Smooth muscle cell (in vitro differentiated cells): ENCODE measurements around the gene MEMO1. TPM values are rescaled to one million over a fixed set of nuclear protein-coding genes. Genes with fewer than 3 reads are reported as not detected.
A peak's percentile ranks its signal among the peaks of the same experiment; 100 is the strongest.

Source experiments
- DNase-seq: peaks from one replicate; lab custom pipeline; 2025; ENCODE audit not compliant: unreplicated experiment; lab: John Stamatoyannopoulos, UW
- H2AFZ ChIP-seq: fragments of 200-600 bp; sonication (generic); 2 replicates; pipeline ENCODE4 v1.6.0; 2016; ENCODE audit warnings: antibody characterized with exemption, low read depth, mild to moderate bottlenecking
- H3F3A ChIP-seq: fragments of 200-600 bp; sonication (generic); 2 replicates; pipeline ENCODE4 v1.6.0; 2017; ENCODE audit warnings: antibody characterized with exemption, low read depth
- H3K27ac ChIP-seq: fragments of 200-600 bp; sonication (generic); 2 replicates; pipeline ENCODE4 v1.5.1; 2016; ENCODE audit warnings: low read depth, mild to moderate bottlenecking
- H3K27me3 ChIP-seq: fragments of 200-600 bp; sonication (generic); 2 replicates; pipeline ENCODE4 v1.6.1; 2016; ENCODE audit warnings: low read depth, mild to moderate bottlenecking
- H3K36me3 ChIP-seq: fragments of 200-600 bp; sonication (generic); 2 replicates; pipeline ENCODE4 v1.5.1; 2016; ENCODE audit warnings: low read depth
- H3K4me1 ChIP-seq: fragments of 200-600 bp; sonication (generic); 2 replicates; pipeline ENCODE4 v1.5.1; 2016; ENCODE audit warnings: low read depth
- H3K4me2 ChIP-seq: fragments of 200-600 bp; sonication (generic); 2 replicates; pipeline ENCODE4 v1.6.0; 2016; ENCODE audit warnings: mild to moderate bottlenecking
- H3K4me3 ChIP-seq: fragments of 200-600 bp; sonication (generic); 2 replicates; pipeline ENCODE4 v1.5.1; 2016; ENCODE audit warnings: mild to moderate bottlenecking
- H3K79me2 ChIP-seq: fragments of 200-600 bp; sonication (generic); 2 replicates; pipeline ENCODE4 v1.6.0; 2016; ENCODE audit warnings: low read depth, mild to moderate bottlenecking
- H3K9ac ChIP-seq: fragments of 200-600 bp; sonication (generic); 2 replicates; pipeline ENCODE4 v1.6.0; 2016; ENCODE audit warnings: low read depth
- H3K9me3 ChIP-seq: fragments of 200-600 bp; sonication (generic); replicated peaks from 2 replicates; pipeline ENCODE4 v1.5.1; 2016; ENCODE audit warnings: low read depth
- H4K20me1 ChIP-seq: fragments of 200-600 bp; sonication (generic); 2 replicates; pipeline ENCODE4 v1.6.0; 2016; ENCODE audit warnings: low read depth
- WGBS: methylation state at CpG from one replicate; pipeline ENCODE4 v1.1.7; 2016; ENCODE audit warnings: low lambda C conversion rate; 5-methylcytosine and 5-hydroxymethylcytosine counted together
- polyA plus RNA-seq: library from polyadenylated mRNA; unstranded; fragments of >200 nt; fragmentation: Nextera tagmentation; extraction: Ambion mirVana; gene quantifications from 2 replicates; pipeline ENCODE4 v1.2.1, GENCODE V29; 2016
- total RNA-seq: library from RNA; depleted of rRNA; stranded (reverse); fragments of >200 nt; gene quantifications from 2 replicates; pipeline ENCODE4 v1.2.3, GENCODE V29; 2014
- TF ChIP-seq, protein P1 (sequence below): fragments of 200-600 bp; sonication (generic); IDR thresholded peaks from 2 replicates; pipeline ENCODE4 v1.5.1; 2017; ENCODE audit warnings: borderline replicate concordance, mild to moderate bottlenecking, antibody characterized with exemption; ENCODE audit not compliant: insufficient read depth, poor library complexity, severe bottlenecking

MEMO1 gene
- total and polyA plus RNA-seq, 2 experiments from 2014 or later = 32.2 to 33.4 TPM

DNA sequence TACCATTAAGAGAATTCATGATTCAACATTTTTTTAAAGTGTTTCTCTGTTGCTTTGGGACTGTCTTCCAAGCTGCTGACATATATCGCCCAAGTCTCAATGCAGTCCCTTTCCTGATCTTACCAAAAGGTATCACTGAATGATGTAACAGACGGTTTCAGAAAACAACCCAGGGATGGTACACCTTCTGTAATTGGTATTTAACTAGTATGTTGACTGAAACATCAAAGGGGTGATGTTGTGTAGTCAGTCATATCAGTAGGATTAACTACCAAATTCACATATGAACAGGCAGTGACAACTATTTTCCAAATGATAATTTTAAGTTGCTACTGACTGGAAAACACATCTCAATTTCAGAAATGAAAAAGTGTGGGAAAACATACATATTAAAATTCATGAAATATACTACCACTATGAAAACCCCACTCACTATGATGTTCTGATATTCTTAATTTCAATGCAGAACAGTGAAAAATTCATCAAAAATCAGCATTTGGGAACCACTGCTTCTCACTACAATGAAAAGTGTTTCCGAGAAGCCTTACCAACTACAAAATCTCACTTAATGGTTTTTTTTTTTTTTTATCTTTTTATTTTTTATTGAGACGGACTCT, 59.8 kb downstream of the MEMO1 start:
- Histone ChIP-seq H2AFZ (no peak overlapping the region), H3K4me3 (no peak overlapping the region), H3F3A (no peaks in the 10 kb centered on the region), H3K27ac (no peak overlapping the region), H3K79me2 (peaks cover 97% of the 10 kb centered on the region), H3K4me1 (no peaks in the 10 kb centered on the region), H3K9me3 (no peaks in the 10 kb centered on the region), H3K9ac (no peak overlapping the region), H3K4me2 (no peak overlapping the region), H3K36me3 (no peaks in the 10 kb centered on the region), H4K20me1 (peaks cover 98% of the 10 kb centered on the region), H3K27me3 (no peaks in the 10 kb centered on the region)
- DNase-seq = no peak
- TF ChIP-seq, protein P1, sequence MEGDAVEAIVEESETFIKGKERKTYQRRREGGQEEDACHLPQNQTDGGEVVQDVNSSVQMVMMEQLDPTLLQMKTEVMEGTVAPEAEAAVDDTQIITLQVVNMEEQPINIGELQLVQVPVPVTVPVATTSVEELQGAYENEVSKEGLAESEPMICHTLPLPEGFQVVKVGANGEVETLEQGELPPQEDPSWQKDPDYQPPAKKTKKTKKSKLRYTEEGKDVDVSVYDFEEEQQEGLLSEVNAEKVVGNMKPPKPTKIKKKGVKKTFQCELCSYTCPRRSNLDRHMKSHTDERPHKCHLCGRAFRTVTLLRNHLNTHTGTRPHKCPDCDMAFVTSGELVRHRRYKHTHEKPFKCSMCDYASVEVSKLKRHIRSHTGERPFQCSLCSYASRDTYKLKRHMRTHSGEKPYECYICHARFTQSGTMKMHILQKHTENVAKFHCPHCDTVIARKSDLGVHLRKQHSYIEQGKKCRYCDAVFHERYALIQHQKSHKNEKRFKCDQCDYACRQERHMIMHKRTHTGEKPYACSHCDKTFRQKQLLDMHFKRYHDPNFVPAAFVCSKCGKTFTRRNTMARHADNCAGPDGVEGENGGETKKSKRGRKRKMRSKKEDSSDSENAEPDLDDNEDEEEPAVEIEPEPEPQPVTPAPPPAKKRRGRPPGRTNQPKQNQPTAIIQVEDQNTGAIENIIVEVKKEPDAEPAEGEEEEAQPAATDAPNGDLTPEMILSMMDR = no peak
- WGBS = 96% methylated on average over 4 of the region's 4 CpGs

DNA sequence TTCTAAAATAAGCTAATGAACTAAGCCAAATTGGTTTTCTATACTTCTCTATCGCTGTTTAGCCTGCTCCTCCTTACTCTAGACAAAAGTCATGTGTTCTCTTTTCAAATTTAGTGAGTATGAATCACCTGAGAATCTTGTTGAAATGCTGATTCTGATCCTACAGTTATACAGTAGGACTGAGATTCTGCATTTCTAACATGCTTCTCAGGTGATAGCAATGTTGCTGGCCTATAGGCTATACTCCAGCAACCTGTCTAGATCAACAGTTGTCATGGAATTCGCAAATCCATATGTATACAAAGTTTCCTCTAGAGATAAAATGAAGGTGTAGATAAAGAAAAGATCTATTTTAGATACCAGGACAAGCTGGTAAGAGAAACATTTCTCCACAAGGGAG, 62.9 kb downstream of the MEMO1 start:
- Histone ChIP-seq H2AFZ (no peak overlapping the region), H3K36me3 (peaks cover under 1% of the 10 kb centered on the region), H3K4me2 (no peak overlapping the region), H3K27me3 (no peaks in the 10 kb centered on the region), H3K4me1 (no peaks in the 10 kb centered on the region), H3K4me3 (no peak overlapping the region), H3F3A (no peaks in the 10 kb centered on the region), H3K27ac (peak overlapping the region; percentile 42), H3K9ac (no peak overlapping the region), H3K79me2 (peaks cover 97% of the 10 kb centered on the region), H4K20me1 (peaks cover 99% of the 10 kb centered on the region), H3K9me3 (no peaks in the 10 kb centered on the region)
- TF ChIP-seq, protein P1 = no peak
- WGBS = 83% methylated on average over 2 of the region's 2 CpGs
- no peak for DNase-seq

DNA sequence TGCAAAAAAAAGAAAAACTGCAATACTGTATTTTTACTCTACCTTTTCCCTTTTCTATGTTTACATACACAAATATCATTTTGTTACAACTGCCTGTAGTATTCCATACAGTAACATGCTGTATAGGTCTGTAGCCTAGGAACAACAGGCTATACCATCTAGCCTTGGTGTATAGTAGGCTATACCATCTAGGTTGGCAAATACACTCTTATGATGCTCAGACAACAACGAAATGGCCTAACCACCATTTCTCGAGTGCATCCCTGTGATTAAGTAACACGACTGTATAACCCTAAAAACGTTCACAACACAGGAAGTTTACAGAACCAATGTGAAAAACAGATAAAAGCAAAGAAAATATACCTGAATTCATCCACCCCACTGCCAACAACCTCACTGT, 64.0 kb downstream of the MEMO1 start:
- Histone ChIP-seq H3K27me3 (no peaks in the 10 kb centered on the region), H2AFZ (no peak overlapping the region), H4K20me1 (peaks cover 97% of the 10 kb centered on the region), H3K27ac (no peak overlapping the region), H3F3A (no peaks in the 10 kb centered on the region), H3K4me1 (no peaks in the 10 kb centered on the region), H3K4me2 (no peak overlapping the region), H3K79me2 (peaks cover 97% of the 10 kb centered on the region), H3K9me3 (no peaks in the 10 kb centered on the region), H3K9ac (no peak overlapping the region), H3K36me3 (peaks cover 6% of the 10 kb centered on the region), H3K4me3 (no peak overlapping the region)
- WGBS = 89% methylated on average over 4 of the region's 4 CpGs
- no peak for DNase-seq
- TF ChIP-seq, protein P1 = no peak

DNA sequence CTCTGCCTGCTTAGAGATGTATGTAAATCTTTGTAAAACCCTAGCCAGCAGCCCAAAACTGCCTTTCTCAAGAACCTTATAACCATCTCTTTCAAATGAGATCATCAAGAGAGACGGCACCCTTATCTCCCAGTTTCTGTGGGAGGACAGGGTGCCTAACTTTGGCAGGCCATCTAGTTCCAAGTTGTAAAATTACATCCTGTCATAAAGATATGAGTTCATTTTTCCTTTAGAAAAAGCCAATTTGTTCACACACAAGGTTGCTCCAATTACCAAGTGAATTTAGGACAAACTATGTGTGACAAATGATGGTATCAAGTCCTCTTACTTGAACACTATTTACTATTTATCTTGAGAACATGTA, 65.3 kb downstream of the MEMO1 start:
- no peaks in the 10 kb centered on the region for H3F3A ChIP-seq
- H3K9ac ChIP-seq = no peak overlapping the region
- no peak overlapping the region for H2AFZ ChIP-seq
- TF ChIP-seq, protein P1 = no peak
- no peaks in the 10 kb centered on the region for H3K27me3 ChIP-seq
- peak overlapping the region; percentile 20 for H3K4me2 ChIP-seq
- no peak overlapping the region for H3K27ac ChIP-seq
- WGBS = 4% methylated on average over 1 of the region's 1 CpG
- H3K36me3 ChIP-seq = peaks cover 6% of the 10 kb centered on the region
- H3K4me3 ChIP-seq = no peak overlapping the region
- no peaks in the 10 kb centered on the region for H3K4me1 ChIP-seq
- peaks cover 95% of the 10 kb centered on the region for H4K20me1 ChIP-seq
- no peaks in the 10 kb centered on the region for H3K9me3 ChIP-seq
- DNase-seq = no peak
- H3K79me2 ChIP-seq = peaks cover 95% of the 10 kb centered on the region
